Measurements from ENCODE around the gene THOC5. TPM values are rescaled to one million over a fixed set of nuclear protein-coding genes. Genes with fewer than 3 reads are reported as not detected.

THOC5 gene
- total RNA-seq, 3 donors from 2014 or later = 69.2 to 69.7 (median 69.5) TPM

DNA sequence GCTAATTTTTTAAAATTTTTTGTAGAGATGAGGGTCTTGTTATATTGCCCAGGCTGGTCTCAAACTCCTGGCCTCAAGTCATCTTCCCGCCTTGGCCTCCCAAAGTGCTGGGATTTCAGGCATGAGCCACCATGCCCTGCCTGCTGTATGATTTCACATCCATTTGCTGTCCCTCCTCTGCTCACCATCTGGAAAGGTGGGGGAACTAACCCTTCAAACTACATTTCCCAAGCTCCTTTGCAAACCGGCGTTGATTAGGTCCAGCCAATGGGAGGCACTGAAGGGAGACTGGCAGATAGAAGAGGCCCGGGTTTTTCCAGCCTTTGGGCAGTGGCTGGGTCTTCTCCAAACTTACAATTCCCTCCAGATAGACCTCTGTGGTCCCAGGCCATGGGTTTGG, 95.8 kb downstream of the THOC5 start:
- H3K9me3 Mint-ChIP-seq = no peaks in the 10 kb centered on the region
- no peaks in the 10 kb centered on the region for H3K4me1 Mint-ChIP-seq (ENCODE audit: low read depth)
- no peak overlapping the region for H3K4me3 Mint-ChIP-seq
- H3K36me3 Mint-ChIP-seq (ENCODE audit: insufficient read depth) = no peaks in the 10 kb centered on the region
- ATAC-seq (peak; percentile 69 to 74), DNase-seq (no peak)
- H3K27me3 Mint-ChIP-seq (ENCODE audit: low read depth) = no peaks in the 10 kb centered on the region

DNA sequence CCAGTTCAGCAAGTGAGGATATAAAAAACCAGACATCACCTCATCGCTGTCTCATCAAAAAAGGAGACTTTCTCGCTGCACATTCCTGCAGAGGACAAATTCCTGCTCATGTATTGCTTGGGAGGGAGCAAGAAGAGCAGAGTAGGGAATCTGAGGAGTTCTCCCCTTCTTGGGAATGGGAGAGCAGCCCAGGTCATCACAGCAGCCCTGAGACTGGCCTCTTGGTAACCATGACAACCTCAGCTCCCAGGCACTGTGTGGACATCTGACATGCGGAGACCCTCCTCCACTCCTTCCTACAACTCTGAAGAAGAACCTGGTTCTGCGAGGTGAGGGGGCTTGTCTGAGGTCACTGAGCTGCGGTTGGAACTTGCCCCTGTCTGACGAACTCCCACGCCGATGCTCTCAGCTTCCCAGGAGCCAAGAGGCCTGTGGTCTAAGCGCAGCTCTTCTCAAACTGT, 97.3 kb downstream of the THOC5 start:
- Mint-ChIP-seq H3K27me3 (ENCODE audit: low read depth) (no peaks in the 10 kb centered on the region), H3K4me1 (ENCODE audit: low read depth) (no peaks in the 10 kb centered on the region), H3K9me3 (no peaks in the 10 kb centered on the region), H3K4me3 (no peak overlapping the region), H3K36me3 (ENCODE audit: insufficient read depth) (no peaks in the 10 kb centered on the region)
- DNase-seq (no peak), ATAC-seq (no peak)

Other genes starting within 250 kb of the THOC5 start
- gene GAS2L1, start 247.1 kb downstream of the THOC5 start, total RNA-seq = under 1 TPM; 0.37 to 0.90 (median 0.56) TPM
- under 1 TPM; 0.56 to 0.87 (median 0.79) TPM for gene RASL10A, start 238.1 kb downstream of the THOC5 start, total RNA-seq
- 10 to 100 TPM; 87.0 to 92.2 (median 89.8) TPM for gene AP1B1, start 165.2 kb downstream of the THOC5 start, total RNA-seq
- not detected for gene RFPL1, start 115.2 kb downstream of the THOC5 start, total RNA-seq
- 1 to 10 TPM; 5.8 to 8.3 (median 7.3) TPM for gene NEFH, start 73.5 kb downstream of the THOC5 start, total RNA-seq
- 10 to 100 TPM; 11.8 to 15.2 (median 12.9) TPM for gene NIPSNAP1, start 27.4 kb upstream of the THOC5 start, total RNA-seq
- 10 to 100 TPM; 65.4 to 70.2 (median 66.0) TPM for gene NF2, start 49.9 kb upstream of the THOC5 start, total RNA-seq
- under 1 TPM; 0.11 to 0.20 (median 0.13) TPM for gene CABP7, start 166.2 kb upstream of the THOC5 start, total RNA-seq
- gene ZMAT5, start 213.2 kb upstream of the THOC5 start, total RNA-seq = 10 to 100 TPM; 23.9 to 27.8 (median 26.5) TPM
- 100 to 1,000 TPM in 1 of 3 donors, 10 to 100 TPM in 2; 90.9 to 103 (median 91.1) TPM for gene UQCR10, start 213.6 kb upstream of the THOC5 start, total RNA-seq

Data from activated T-cell treated with anti-CD3 and anti-CD28 coated beads, Interleukin-2, amount 50 U/mL, for 4 hours (primary cell).